GM18517 (cell line): ENCODE results near the gene ITSN1.
"Not testable (repeated sequence)": the region's sequence is repeated elsewhere in the genome, so short reads cannot be mapped to it uniquely, and the experiment has no call there.

Experiments
- ATAC-seq: cut with Tn5 transposase; IDR thresholded peaks from one replicate; pipeline ENCODE4 v1.9.1; 2021; ENCODE audit warnings: mild to moderate bottlenecking, moderate library complexity; ENCODE audit not compliant: unreplicated experiment

The ITSN1 gene

DNA sequence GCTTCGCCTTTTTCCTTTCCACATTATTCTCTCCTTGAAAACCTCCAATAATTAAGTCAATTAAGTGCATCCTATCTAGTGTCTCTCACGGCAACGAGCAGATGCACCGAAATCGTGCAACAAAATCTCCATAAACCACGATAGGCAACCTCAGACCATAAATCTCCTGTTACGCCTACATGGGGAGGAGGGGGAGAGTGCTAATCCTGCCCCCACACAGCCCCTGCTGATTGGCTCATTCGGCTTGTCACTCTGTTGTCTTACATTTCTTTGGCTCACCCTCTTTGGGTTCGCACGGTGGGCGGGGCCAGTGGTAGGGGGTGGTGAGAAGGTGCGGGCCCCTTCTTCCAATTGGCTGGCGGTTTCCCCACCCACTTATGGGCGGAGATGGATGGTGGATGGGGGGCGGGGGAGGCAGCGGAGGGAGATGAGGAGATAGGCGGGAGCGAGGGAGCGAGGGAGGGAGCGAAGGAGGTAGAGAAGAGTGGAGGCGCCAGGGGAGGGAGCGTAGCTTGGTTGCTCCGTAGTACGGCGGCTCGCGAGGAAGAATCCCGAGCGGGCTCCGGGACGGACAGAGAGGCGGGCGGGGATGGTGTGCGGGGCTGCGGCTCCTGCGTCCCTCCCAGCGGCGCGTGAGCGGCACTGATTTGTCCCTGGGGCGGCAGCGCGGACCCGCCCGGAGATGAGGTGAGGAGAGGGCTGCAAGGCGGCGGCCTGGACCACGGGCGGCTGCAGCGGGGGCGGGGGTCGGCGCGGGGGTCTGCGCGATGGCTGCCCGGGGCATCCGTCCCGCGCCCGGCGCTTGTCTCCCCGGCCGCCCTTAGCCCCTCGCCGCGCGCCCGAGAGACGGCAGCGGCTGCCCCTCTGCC, at the start of gene ITSN1:
ITSN1 (plus strand) TSS at position 475 of the 869 bp plus-strand sequence. CDS start 76,328 bp downstream, outside the sequence.
- ATAC-seq = peak; percentile 83

DNA sequence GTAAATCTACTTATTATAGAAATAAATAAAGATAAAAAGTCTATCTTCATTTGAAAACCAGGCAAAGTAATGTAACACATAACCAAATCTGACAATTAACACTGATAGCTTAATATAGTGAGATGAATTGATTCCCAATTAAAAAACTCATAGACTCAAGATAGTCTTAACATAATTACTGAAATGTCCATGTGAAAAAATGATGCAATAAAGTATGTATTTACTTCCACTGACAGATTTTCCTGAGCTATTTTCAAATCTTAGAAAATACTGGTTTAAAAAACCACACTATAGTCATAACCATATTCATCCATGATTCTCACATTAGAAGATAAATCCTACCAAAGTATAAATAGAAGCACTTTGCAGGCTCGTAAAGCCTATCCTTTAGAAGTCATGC, 44.2 kb upstream of the ITSN1 start:
- no peak for ATAC-seq

DNA sequence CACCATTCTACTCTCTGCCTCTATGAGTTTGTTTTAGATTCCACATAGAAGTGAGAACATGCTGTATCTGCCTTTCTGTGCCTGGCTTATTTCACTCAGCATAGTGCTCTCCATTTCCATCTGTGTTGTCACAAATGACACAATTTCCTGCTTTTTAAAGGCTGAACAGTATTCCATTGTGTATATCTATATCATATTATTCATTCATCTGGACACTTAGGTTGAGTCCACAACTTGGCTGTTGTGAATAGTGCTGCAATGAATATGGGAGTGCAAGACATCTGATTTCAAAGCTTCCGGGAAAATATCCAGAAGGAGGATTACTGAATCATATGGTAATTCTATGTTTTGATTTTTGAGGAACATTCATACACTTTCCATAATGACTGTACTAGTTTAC, 33.7 kb upstream of the ITSN1 start:
- ATAC-seq = no peak

DNA sequence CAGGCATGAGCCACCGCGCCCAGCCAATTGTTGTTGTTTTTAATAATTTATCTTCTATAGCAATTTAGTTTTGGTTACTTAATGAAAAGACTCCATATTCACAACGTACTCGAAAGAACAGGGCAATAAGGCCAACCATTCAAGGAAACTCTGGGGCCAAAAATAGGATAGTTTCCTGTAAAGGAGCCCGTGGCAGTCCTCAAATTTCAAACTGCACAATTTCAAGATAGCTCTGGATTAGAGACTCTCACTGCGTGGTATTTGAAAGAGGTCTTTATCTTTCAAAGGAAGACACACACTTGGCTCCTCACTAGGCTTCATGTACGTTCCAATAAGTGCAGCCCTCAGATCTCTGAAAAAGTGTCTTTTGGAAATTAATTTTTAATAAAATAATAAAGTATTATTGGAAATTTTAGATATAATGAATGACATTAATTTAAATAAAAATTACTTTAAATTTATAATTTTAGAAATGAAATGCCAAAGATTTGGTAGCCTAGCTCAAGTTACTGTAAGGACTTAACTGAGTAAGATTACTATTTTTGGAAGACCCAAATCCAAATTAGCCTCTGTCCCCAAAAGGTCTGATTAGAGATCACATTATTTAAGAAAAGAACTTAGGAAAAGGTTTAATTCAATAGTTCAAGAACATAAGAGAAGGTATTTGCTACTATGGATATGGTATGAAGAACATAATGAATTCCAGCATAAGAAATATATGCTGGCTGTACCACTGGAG, 31.1 kb upstream of the ITSN1 start:
- no peak for ATAC-seq

DNA sequence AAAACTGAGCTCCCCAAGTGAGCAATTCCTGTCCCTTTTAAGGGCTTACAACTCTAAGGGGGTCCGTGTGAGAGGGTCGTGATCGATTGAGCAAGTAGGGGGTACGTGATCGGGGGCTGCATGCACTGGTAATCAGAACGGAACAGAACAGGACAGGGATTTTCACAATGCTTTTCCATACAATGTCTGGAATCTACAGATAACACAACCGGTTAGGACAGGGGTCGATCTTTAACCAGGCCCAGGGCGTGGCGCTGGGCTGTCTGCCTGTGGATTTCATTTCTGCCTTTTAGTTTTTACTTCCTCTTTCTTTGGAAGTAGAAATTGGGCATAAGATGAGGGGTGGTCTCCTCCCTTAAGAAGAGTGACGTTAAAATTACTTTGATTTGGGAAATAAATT, 24.7 kb upstream of the ITSN1 start:
- ATAC-seq = not testable (repeated sequence)

DNA sequence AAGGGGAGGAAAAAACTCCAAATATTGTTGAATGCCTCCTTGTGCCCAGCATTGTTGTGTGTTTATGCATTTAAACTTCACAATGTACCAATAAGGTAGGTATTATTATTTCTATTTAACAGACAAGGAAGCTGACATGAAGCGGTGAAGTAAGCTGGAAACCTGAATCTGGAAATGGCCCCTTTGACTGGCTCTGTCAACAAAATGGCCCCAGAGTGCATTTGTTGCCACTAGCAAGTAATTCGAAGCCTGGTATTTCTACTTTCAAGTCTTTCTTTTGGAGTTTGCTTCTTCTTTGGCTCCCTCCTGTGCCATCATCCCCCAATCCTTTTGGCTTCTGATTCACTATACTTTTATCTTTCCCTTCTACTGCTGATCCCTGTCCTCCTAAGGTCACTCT, 23.9 kb upstream of the ITSN1 start:
- no peak for ATAC-seq

DNA sequence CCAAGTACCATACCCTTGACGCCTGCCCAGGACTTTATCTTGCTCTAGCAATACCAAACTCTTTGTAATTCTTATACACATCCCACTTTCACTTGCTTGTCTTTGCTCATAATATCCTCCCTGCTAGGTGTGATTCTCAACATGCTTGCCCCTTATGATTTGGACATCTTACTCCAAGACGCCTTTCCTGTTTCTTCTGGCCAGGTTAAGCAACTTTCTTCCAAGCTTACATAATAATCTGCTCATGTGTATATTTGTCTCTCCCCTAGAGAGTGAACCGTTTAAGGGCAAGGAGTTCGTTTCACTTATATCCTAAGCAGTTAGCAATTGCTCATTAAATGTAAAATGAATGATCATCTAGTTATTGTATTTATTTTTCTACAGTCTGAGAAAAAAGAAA, 22.6 kb upstream of the ITSN1 start:
- ATAC-seq = no peak

DNA sequence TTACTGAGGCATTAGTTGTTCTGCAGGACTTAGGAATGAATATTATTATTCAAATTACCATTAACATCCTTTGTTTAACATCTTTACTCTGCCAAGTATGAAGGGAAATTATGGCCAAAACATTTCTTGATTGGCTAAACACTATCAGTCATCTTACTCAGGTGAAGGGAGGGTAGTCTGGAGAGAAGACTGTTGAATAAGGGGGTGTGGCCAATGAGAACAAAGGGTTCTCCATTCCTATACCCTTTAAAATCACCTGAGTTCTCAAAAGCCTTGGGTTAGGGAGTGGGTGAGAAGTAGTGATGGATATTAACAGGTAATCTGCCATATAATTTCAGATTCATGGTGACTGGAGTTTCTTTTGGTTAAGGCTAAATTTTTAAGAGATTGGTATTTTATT, 20.0 kb upstream of the ITSN1 start:
- no peak for ATAC-seq

DNA sequence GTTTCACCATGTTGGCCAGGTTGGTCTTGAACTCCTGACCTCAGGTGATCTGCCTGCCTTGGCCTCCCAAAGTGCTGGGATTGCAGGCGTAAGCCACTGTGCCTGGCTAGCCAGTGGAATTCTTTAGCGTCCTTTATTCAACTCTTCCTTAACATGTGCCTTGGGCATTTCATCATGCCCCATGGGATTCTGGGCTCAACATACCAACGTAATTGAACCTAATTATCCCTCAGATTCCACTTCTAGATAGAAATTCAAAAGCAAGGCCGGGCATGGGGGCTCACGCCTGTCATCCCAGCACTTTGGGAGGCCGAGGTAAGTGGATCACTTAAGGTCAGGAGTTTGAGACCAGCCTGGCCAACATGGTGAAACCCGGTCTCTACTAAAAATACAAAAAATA, 16.1 kb upstream of the ITSN1 start:
- ATAC-seq = not testable (repeated sequence)

DNA sequence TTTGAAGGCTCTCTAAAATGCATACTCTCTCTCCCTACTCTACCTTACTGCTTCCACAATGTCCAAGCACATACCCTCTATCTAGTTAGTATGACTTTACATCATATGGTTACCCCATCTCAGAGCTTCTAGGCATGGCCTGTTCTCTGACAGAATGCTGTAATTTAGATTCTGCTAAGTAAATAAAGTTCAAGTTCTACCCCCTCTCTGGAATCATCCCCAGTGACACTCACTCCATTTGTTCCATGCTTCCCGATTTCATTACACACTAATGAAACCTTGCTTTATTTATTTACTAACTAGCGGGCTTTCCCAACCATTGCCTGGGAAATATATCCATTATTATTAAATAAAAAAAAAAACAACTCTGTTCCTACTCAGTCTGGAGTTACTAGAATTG, 8.0 kb upstream of the ITSN1 start:
- ATAC-seq = no peak

DNA sequence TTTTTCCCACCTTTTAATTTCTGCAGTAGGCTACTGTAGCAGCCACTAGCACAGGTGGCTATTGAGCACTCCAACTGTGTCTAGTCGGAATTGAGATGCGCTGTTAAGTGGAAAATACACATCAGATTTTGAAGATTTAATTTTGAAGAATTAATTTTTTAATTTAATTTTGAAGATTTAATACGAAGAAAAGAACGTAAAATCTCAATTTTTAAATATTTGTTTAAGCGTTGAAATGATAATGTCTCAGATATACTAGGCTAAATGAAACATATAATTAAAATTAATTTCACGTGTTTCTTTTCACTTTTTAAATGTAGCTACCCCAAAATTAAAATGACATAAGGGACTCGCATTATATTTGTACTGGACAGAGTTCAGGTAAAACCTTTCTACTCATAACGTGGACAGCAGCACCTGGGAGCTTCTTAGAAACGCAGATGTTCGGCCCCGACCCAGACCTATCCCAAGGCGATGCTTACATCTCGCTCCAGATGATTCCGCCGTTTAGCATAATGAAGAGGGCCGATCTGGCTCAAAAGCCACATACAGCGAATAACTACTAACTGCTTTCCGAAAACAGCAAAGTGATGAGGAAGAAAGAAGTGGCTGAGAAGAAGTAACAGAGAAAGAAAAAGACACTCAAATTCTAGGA, 1.5 kb upstream of the ITSN1 start:
- ATAC-seq = no peak

DNA sequence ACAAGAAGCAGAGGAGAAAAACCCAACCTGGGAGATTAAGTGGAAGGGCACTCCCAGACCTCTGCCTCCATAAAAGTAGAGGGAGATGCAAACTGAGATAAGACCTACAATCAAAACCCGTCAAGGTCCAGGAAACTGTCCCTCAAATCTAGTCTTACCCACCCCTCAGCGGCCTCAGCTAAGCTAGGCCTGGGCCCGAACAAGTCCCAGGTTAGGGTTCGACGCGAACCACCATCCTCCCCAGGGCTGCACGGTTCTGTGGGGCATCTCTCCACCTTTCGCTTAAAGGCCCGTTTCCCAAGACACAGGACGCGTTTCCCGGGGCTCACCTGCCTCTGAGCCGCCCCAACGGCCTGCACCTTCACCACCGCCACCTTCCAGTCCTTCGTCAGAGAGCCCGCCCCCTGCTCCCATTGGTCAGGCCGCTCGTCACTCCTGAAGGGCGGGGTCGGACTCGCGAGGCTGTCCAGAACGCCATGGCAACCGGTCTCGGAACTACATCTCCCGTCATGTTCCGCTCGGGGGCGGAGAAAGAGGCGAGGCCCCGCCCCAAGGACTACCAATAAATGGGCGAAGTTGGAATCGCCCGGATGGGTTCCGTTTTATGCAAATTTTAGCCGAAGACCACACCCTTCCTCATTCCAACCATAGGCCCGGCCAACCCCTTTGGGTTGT, 812 bp upstream of the ITSN1 start, which contains the start of gene CRYZL1:
CRYZL1 (minus strand) TSS at position 390 of the 675 bp plus-strand sequence. CDS start 10,190 bp downstream, outside the sequence.
- ATAC-seq = peak; percentile 82

DNA sequence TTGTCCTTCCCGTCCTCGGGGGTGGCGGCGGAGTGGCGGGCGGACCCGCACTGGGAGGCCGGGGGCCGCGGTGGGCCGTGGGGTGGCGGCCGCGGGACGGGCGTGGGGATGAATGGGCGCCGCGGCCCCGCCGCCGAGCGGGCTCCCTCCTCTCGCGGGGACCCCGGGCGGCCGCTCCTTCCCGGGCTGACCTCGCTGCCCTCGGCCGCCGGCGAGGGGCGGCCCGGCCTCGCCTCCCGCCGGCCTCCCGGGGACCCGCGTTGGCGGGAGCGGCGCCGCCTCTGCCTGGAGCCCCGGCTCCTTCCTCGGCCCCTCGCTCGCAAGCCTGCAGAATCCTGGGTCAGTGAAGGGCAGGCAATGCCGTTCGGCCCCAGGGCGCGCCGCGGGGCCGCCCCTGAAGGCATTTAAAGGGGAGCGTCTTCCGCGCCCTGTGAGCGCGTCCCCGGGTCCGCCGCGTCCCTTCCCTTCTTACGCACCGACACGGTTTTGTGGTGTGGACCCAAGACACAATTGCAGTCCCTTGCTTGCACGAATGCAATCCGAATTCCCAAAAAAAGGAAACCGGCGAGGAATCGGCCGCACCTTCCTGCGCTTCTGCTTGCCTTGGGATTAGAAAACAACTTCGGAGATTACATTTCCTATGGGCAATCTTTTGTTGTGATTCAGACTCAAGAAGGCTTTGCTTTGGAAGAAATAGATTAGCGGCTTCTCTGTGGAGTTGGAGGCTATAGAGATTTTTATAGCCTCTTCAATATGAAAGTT, 776 bp downstream of the ITSN1 start:
- ATAC-seq = no peak

DNA sequence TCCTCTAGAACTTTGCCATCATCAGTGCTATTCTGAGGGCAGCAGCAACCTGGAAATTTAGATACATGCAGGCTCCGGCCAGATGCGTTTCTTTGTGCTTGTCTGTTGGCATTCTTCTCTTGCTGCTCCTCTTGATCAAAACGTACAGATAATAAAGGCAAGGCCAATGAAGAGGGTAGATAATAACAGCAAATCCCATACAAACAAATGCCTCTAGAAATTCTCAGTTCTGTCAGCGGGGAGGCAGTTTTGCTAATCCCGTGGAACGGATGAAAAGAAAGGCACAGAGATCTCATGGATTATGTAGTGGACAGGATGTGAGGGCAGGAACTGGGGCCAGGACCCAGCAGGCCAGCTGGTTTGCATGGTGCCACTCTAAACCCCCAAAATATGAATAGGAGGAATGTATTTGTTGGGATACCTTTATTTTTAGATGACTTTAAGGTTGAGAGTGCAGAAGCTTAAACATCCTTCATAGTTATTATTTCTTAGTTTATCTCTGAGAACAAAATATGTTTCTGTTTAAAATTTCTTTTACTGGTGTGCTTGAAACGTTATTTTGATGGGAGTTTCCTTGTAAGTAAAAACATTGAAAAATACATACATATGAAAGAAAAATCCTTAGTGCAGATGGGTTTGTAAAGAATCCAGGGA, 1.5 kb downstream of the ITSN1 start:
- no peak for ATAC-seq

DNA sequence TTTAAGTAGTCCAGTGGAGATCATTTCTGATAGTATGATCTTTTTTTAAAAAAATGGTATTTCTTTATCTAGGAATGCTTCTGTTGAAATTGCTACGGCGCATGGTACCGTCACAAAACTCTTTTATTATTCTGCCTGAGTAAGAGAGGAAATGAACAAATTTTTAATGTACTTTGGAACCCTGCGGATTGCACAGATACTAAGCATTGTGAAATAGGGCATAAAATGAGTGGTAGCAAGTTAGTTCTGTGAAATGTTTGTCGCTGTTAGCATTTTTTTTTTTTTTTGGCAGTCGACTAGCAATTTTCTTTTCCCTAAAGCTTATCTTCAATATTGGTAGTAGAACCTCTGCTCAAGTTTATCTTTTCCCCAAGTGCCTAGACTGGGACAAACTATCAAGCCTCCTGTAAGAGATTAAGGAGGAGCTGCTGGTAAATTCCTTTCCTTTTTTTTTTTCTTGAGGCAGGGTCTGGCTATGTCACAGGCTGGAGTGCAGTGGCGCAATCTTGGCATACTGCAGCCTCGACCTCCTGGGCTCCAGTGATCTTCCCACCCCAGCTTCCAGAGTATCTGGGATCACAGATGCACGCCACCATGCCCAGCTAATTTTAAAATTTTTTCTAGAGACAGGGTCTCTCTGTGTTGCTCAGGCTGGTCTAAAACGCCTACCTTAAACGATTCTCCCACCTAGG, 2.2 kb downstream of the ITSN1 start:
- ATAC-seq = no peak

DNA sequence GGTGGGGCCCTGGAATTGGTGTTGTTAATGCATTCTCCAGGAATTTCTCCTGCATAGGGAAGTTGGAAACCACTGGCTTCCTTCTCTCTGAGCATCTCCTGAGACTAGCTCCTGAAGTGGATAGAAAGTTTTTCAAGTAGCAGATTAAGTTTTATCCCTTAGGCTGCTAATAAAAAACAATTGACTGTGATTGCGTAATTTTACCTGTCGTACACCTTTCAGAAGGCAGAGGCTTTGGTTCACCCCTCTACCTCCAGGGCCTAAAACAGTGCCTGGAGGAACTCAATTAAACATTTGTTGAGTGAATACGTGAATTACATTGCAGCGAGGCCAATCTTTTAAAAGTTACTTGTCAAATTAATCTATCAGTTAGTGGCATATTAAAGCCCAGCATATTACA, 3.4 kb downstream of the ITSN1 start:
- ATAC-seq = no peak

DNA sequence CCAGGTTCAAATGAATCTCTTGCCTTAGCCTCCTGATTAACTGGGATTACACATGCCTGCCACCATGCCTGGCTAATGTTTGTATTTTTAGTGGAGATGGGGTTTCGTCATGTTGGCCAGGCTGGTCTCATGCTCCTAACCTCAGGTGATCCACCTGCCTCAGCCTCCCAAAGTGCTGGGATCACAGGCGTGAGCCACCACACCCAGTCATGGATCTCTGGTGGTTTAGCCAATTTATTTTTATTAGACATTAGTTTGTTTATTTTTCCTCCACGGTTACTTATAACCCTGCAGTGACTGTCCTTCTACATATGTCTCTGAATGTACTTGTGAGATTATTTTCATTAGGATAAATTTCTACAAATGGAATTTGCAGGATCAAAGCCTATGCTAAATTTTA, 5.3 kb downstream of the ITSN1 start:
- ATAC-seq = no peak

DNA sequence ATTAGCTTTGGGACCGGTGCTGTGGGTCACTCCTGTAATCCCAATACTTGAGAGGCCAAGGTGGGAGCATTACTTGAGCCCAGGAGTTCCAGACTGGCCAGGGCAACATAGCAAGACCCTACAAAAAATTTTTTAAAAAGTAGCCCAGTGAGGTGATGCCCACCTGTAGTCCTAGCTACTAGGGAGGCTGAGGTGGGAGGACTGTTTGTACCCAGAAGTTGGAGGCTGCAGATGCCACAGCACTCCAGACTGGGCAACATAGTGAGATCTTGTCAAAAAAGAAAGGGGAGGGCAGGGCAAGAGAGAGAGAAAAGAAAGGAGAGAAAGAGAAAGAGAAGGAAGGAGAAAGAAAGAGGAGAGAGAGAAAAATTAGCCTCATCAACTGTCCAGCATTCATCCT, 6.3 kb downstream of the ITSN1 start:
- ATAC-seq = no peak

DNA sequence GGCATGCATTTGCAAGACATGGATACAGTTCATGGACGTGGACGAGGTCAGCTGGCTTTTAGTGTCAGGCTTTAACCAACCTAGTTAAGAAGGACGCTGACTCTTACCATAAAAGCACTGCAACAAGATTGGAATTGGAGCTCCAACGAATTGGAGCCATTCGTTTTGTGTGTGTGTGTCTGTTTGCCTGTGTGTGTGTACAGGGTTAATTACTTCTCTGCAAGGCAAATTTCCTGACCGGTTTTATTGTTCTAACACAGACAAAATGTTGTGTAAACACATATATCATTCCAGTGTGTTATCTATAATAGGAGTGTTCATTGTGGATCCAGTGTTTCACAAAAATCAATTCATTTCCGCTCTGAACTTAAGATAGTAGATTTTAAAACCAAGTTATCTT, 7.9 kb downstream of the ITSN1 start:
- no peak for ATAC-seq
